Activated naive CD8-positive, alpha-beta T cell (primary cell): ENCODE results near the gene CCR3.

Source experiments
- H3K27ac Mint-ChIP-seq: one replicate; pipeline ENCODE4 v1.8.0; 2021; ENCODE audit warnings: mixed read lengths
- H3K27me3 Mint-ChIP-seq: one replicate; pipeline ENCODE4 v1.8.0; 2021; ENCODE audit warnings: mixed read lengths
- H3K36me3 Mint-ChIP-seq: one replicate; pipeline ENCODE4 v1.8.0; 2021; ENCODE audit warnings: mixed read lengths
- H3K4me1 Mint-ChIP-seq: one replicate; pipeline ENCODE4 v1.8.0; 2021; ENCODE audit warnings: low read depth, mixed read lengths
- H3K4me3 Mint-ChIP-seq: one replicate; pipeline ENCODE4 v1.8.0; 2021; ENCODE audit warnings: mild to moderate bottlenecking, mixed read lengths
- H3K9me3 Mint-ChIP-seq: one replicate; pipeline ENCODE4 v1.8.0; 2021; ENCODE audit warnings: low read depth, mixed read lengths

Gene CCR3

GRCh38 chr3:46293035-46293724 is 50.9 kb downstream of the CCR3 start:
- H3K36me3 Mint-ChIP-seq: no peaks in the 10 kb centered on the region
- H3K27ac Mint-ChIP-seq: peak overlapping the region; percentile 91
- peaks cover 32% of the 10 kb centered on the region for H3K4me1 Mint-ChIP-seq
- H3K4me3 Mint-ChIP-seq: no peak overlapping the region
- H3K9me3 Mint-ChIP-seq: no peaks in the 10 kb centered on the region
- no peaks in the 10 kb centered on the region for H3K27me3 Mint-ChIP-seq

DNA sequence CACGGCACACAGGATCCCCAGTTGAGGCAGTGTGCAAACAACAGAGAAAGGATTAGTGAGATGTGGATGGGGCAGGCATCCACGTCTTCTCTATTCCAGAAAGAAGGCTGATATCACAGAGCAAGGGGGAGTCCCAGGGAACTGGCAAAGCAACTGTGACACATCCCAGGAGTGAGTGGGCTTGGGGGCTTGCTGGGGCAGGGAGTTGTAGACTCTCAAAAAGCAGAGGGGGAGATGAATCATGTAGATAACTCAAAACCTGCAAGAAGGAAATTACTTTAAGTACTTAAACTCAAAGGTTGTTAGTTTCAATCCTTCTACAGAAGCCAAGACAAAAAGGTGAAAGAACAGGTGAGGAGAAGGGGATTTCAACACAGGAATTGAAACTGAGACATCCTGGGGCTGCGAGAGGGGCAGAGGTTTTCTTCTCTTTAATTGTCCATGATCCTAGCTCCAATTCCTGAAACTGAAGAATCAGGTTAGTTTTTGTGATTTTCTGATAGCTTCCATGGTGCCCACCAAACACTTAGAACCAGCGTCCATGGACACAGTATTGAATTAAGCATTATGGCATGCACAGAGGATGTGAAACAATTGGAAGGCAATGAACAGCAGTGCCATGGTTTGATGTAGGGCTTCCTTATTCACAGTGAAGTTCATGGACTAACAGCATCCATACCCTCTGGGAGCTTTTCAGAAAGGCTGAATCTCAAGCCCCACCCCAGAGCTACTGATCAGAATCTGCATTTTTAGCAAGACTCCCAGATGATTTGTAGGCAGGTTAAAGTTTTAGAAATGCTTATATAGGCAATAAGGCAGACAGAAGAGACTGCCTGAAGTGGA is 52.0 kb downstream of the CCR3 start:
- H3K9me3 Mint-ChIP-seq: no peaks in the 10 kb centered on the region
- H3K4me3 Mint-ChIP-seq: peak overlapping the region; percentile 61
- no peaks in the 10 kb centered on the region for H3K27me3 Mint-ChIP-seq
- H3K36me3 Mint-ChIP-seq: no peaks in the 10 kb centered on the region
- peak overlapping the region; percentile 91 for H3K27ac Mint-ChIP-seq
- H3K4me1 Mint-ChIP-seq: peaks cover 42% of the 10 kb centered on the region

- Mint-ChIP-seq H3K4me1 (peaks cover 67% of the 10 kb centered on the region), H3K4me3 (no peak overlapping the region), H3K9me3 (no peaks in the 10 kb centered on the region), H3K27ac (no peak overlapping the region), H3K36me3 (no peaks in the 10 kb centered on the region), H3K27me3 (no peaks in the 10 kb centered on the region)
Observed at GRCh38 chr3:46296826-46297225, 54.6 kb downstream of the CCR3 start.

GRCh38 chr3:46297658-46298423 is 55.6 kb downstream of the CCR3 start:
- Mint-ChIP-seq H3K9me3 (no peaks in the 10 kb centered on the region), H3K27ac (peak overlapping the region; percentile 36), H3K36me3 (no peaks in the 10 kb centered on the region), H3K27me3 (no peaks in the 10 kb centered on the region), H3K4me3 (peak overlapping the region; percentile 8), H3K4me1 (peaks cover 71% of the 10 kb centered on the region)

DNA sequence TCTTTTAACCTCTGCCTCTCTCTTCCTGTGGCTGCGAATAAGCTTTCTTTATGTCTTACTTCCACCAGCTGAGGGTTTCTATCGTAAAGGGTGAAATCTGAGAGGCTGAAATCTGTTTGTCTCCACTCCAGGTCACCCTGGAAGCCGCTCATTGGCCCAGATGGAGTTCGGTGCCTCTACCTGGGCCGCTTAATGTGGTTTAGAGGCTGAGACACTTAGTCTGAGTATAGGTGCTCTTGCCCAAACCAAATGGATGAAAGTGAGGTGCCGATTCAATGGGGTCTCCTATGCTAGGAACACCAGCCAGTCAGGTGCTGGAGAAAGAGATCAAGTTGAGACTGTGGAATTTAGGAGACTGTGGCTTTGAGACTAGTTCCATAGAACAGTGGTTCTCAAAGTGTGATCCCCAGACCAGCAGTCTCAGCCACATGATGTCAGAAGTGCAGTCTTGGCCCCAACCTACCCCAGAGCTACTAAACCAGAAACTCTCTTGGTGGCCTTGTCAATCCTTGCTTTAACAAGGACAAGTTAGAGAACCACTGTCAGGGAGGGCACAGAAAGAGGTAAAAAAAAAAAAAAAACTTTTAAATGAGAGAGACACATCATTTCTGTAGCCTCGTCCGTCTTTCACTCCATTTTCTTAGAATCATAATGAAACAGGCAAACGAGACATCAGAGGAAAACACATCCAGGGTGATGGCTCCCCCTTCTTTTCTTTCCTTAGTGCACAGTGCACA is 56.8 kb downstream of the CCR3 start:
- peak overlapping the region; percentile 71 for H3K27ac Mint-ChIP-seq
- H3K9me3 Mint-ChIP-seq: no peaks in the 10 kb centered on the region
- no peaks in the 10 kb centered on the region for H3K36me3 Mint-ChIP-seq
- H3K4me3 Mint-ChIP-seq: no peak overlapping the region
- peaks cover 60% of the 10 kb centered on the region for H3K4me1 Mint-ChIP-seq
- H3K27me3 Mint-ChIP-seq: no peaks in the 10 kb centered on the region

DNA sequence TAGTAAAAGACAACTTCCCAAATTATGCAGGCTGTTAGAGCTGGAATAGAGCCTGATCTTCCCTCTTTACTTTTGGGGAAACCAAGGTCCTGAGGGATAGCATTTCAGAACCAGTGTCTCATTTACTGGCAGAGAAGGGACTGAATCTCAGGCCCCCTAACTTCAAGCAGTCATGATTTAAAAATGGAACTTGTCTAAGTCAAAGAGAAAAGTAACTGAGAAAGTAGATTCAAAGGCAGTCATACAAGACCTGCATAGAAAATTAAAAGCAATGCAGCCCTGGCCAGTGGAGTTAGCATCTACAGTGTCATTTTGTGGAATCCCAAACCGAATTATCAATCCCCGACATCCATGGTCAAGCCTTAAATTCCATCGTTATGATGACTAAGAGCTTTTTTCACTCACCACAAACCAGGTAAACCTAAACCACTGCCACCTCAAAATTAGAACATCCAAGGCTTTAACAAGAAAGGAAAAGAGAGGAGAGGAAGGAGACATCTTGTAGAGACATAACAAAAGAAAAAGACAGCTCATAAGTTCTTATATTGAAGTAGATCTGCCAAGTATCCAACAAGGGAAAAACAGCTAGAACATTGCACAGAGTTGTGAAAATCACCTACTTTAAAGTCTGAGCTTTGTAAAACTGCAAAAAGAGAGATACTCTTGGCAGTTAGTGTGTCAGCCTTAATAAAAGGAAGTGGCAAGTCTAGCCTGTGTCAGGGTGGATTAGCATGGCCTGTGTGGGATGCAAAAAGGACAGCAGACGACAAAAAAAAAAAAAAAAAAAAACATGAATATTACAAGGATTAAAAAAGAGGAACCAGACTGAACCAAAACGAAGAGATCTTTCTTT is 57.6 kb downstream of the CCR3 start:
- Mint-ChIP-seq H3K9me3 (no peaks in the 10 kb centered on the region), H3K36me3 (no peaks in the 10 kb centered on the region), H3K27me3 (no peaks in the 10 kb centered on the region), H3K4me1 (peaks cover 53% of the 10 kb centered on the region), H3K4me3 (peak overlapping the region; percentile 4), H3K27ac (peak overlapping the region; percentile 71)

GRCh38 chr3:46300461-46300789 is 58.2 kb downstream of the CCR3 start:
- Mint-ChIP-seq H3K4me3 (no peak overlapping the region), H3K9me3 (no peaks in the 10 kb centered on the region), H3K27ac (peak overlapping the region; percentile 46), H3K4me1 (peaks cover 53% of the 10 kb centered on the region), H3K36me3 (no peaks in the 10 kb centered on the region), H3K27me3 (no peaks in the 10 kb centered on the region)

DNA sequence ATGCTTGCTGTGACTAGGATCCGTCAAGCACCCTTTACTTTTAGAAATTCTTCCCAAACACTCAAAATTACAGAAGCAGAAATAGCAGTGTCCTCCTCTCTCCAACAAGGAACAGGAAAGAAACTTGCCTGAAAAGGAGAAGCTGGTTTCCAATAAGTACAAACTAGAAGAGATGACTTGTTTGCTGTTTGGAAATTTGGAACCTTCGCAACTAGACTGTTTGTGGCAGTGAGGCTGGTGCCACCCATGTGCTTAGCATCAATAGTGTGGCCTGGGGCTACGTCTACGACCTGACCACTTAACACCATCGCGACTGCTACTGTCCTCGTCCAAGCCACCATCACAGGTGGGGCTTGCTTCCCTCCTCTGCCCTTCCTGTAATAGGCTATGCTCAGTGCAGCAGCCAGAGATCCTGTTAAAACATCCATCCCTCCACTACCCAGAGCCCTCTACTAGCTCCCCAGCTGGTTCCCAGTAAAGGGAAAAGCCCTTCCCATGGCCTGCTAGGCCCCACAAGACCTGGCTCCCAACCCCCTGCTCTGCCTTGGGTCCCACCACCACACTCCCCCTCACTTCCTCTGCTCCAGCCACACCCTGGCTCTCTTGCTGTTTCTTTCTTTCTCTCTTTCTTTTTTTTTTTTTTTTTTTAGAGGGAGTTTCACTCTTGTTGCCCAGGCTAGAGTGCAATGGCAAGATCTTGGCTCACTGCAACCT is 59.0 kb downstream of the CCR3 start:
- Mint-ChIP-seq H3K36me3 (no peaks in the 10 kb centered on the region), H3K4me3 (peak overlapping the region; percentile 0), H3K27me3 (no peaks in the 10 kb centered on the region), H3K4me1 (peaks cover 53% of the 10 kb centered on the region), H3K27ac (peak overlapping the region; percentile 42), H3K9me3 (no peaks in the 10 kb centered on the region)

- no peaks in the 10 kb centered on the region for H3K9me3 Mint-ChIP-seq
- H3K36me3 Mint-ChIP-seq: no peaks in the 10 kb centered on the region
- no peaks in the 10 kb centered on the region for H3K27me3 Mint-ChIP-seq
- H3K4me1 Mint-ChIP-seq: peaks cover 43% of the 10 kb centered on the region
- no peak overlapping the region for H3K4me3 Mint-ChIP-seq
- no peak overlapping the region for H3K27ac Mint-ChIP-seq
Observed at GRCh38 chr3:46303240-46303639, 61.0 kb downstream of the CCR3 start.

DNA sequence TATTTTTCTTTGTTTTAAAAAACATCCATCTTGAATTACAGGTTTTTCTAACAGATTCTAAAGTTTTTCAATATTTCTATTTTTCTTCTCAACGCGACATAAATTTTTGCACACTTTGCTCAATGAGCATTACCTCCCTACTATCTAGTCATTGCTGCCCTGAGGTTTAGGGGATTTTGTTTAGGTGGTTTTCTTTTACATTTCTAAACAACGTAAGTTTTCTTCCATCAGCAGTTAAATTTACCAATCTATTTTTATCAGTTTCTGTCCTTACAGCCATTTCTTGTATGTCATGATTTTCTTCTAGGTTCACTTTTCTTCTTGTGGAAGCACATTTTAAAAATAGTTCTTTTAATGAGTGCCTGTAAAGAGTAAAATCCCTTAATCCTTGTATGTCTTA is 62.5 kb downstream of the CCR3 start:
- Mint-ChIP-seq H3K9me3 (no peaks in the 10 kb centered on the region), H3K27ac (no peak overlapping the region), H3K36me3 (peaks cover 7% of the 10 kb centered on the region), H3K4me3 (no peak overlapping the region), H3K27me3 (no peaks in the 10 kb centered on the region), H3K4me1 (peaks cover 28% of the 10 kb centered on the region)

- no peak overlapping the region for H3K27ac Mint-ChIP-seq
- no peaks in the 10 kb centered on the region for H3K27me3 Mint-ChIP-seq
- peaks cover 15% of the 10 kb centered on the region for H3K36me3 Mint-ChIP-seq
- H3K4me1 Mint-ChIP-seq: no peaks in the 10 kb centered on the region
- peaks cover 9% of the 10 kb centered on the region for H3K9me3 Mint-ChIP-seq
- H3K4me3 Mint-ChIP-seq: no peak overlapping the region
Observed at GRCh38 chr3:46312991-46313390, 70.7 kb downstream of the CCR3 start.

- H3K36me3 Mint-ChIP-seq: peaks cover 8% of the 10 kb centered on the region
- peaks cover 13% of the 10 kb centered on the region for H3K9me3 Mint-ChIP-seq
- no peaks in the 10 kb centered on the region for H3K27me3 Mint-ChIP-seq
- H3K27ac Mint-ChIP-seq: no peak overlapping the region
- no peaks in the 10 kb centered on the region for H3K4me1 Mint-ChIP-seq
- no peak overlapping the region for H3K4me3 Mint-ChIP-seq
Observed at GRCh38 chr3:46314517-46314916, 72.3 kb downstream of the CCR3 start.

- no peaks in the 10 kb centered on the region for H3K4me1 Mint-ChIP-seq
- no peak overlapping the region for H3K27ac Mint-ChIP-seq
- H3K9me3 Mint-ChIP-seq: peaks cover 13% of the 10 kb centered on the region
- no peak overlapping the region for H3K4me3 Mint-ChIP-seq
- H3K36me3 Mint-ChIP-seq: peaks cover 8% of the 10 kb centered on the region
- H3K27me3 Mint-ChIP-seq: no peaks in the 10 kb centered on the region
Observed at GRCh38 chr3:46316206-46316605, 73.9 kb downstream of the CCR3 start.
